HepG2 (cell line): Measurements from ENCODE around the gene FBXO28. TPM values are rescaled to one million over a fixed set of nuclear protein-coding genes. Genes with fewer than 3 reads are reported as not detected.

Source experiments
- ATAC-seq: fragments of 200-7000 bp; cut with Tn5 transposase; 3 replicates; pipeline ENCODE4 v1.9.1; 2020; ENCODE audit warnings: mild to moderate bottlenecking, moderate library complexity
- BruUV-seq: library from RNA; stranded (reverse); fragments of 400-500 nt; replicated peaks from 2 replicates; lab custom pipeline; 2021; lab: Mats Ljungman, UMichigan
- CTCF ChIA-PET: fragments of 300-600 bp; formaldehyde crosslinking; extraction: SDS; loops from one replicate; lab custom pipeline; 2021; ENCODE audit warnings: low total read pairs, inconsistent platforms, low intra/inter-chr PET ratio; lab: Yijun Ruan, JAX
- POLR2A ChIA-PET: fragments of 350-600 bp; sonication (Branson Sonifier 250); formaldehyde crosslinking; loops from one replicate; lab custom pipeline; 2020; ENCODE audit warnings: antibody characterized with exemption, inconsistent platforms; lab: Yijun Ruan, JAX
- DNase-seq: peaks from one replicate; pipeline ENCODE4 v3.0.0-alpha.2; 2015; ENCODE audit warnings: low spot score
- FAIRE-seq: peaks from 3 replicates; lab custom pipeline; 2011; peaks lifted over from hg19 to GRCh38; lab: Jason Lieb, UNC
- H2AFZ ChIP-seq: one replicate; pipeline ENCODE4 v1.6.1; 2011; ENCODE audit warnings: low read length, inconsistent platforms
- H3K27ac ChIP-seq: fragments of 300-600 bp; 3 replicates; pipeline ENCODE4 v1.8.0; 2011; ENCODE audit warnings: mixed run types, mild to moderate bottlenecking, mixed read lengths, low read length, inconsistent platforms; ENCODE audit not compliant: insufficient read depth; ENCODE audit errors: extremely low read length
- H3K27me3 ChIP-seq, 2 experiments: fragments of 200-600 bp in 1 of 2; 2 replicates in 1 of 2; 3 replicates in 1 of 2; pipeline versions ENCODE4 v1.6.0 to v1.8.0; 2011; ENCODE audit warnings: low read length in 2 of 2, mild to moderate bottlenecking in 2 of 2, moderate library complexity in 2 of 2, inconsistent platforms in 1 of 2; ENCODE audit not compliant: insufficient read depth in 2 of 2, control insufficient read depth in 1 of 2
- H3K36me3 ChIP-seq, 2 experiments: fragments of 200-600 bp in 1 of 2; replicated peaks in 1 of 2; 2 replicates in 1 of 2; 3 replicates in 1 of 2; pipeline versions ENCODE4 v1.5.1 to v1.8.0; 2011; ENCODE audit warnings: low read length in 2 of 2, inconsistent platforms in 1 of 2; ENCODE audit not compliant: insufficient read depth in 2 of 2, control insufficient read depth in 1 of 2
- H3K4me1 ChIP-seq: 2 replicates; pipeline ENCODE4 v1.5.1; 2012; ENCODE audit warnings: low read length, inconsistent platforms; ENCODE audit not compliant: insufficient read depth
- H3K4me2 ChIP-seq: 2 replicates; pipeline ENCODE4 v1.6.0; 2011; ENCODE audit warnings: low read depth, low read length, inconsistent platforms
- H3K4me3 ChIP-seq, 3 experiments: fragments of 200-600 bp in 1 of 3; sonication (generic), shearing (Covaris generic) in 1 of 3; replicated peaks in 1 of 3; 2 replicates each; pipeline ENCODE4 v1.5.1; 2011 to 2016; ENCODE audit warnings: low read length in 3 of 3, inconsistent platforms in 2 of 3, low read depth in 2 of 3, mild to moderate bottlenecking in 2 of 3, control low read depth in 1 of 3, mixed read lengths in 1 of 3; ENCODE audit not compliant: insufficient read depth in 1 of 3
- H3K79me2 ChIP-seq: one replicate; pipeline ENCODE4 v1.6.1; 2011; ENCODE audit warnings: low read length, inconsistent platforms; ENCODE audit not compliant: insufficient read depth
- H3K9ac ChIP-seq: 2 replicates; pipeline ENCODE4 v1.6.0; 2011; ENCODE audit warnings: mild to moderate bottlenecking, low read depth, low read length, inconsistent platforms; ENCODE audit not compliant: insufficient read depth
- H3K9me3 ChIP-seq: 2 replicates; pipeline ENCODE4 v1.5.1; 2012; ENCODE audit warnings: mild to moderate bottlenecking, low read length
- H4K20me1 ChIP-seq: 2 replicates; pipeline ENCODE4 v1.6.0; 2011; ENCODE audit warnings: inconsistent platforms, mild to moderate bottlenecking, low read length, moderate library complexity; ENCODE audit not compliant: insufficient read depth
- ATAD3A ChIP-seq: sonication (generic); formaldehyde crosslinking; IDR thresholded peaks from 2 replicates; pipeline ENCODE4 v1.4.0; 2020; ENCODE audit warnings: missing genetic modification reagents
- CCDC6 ChIP-seq: sonication (generic); formaldehyde crosslinking; IDR thresholded peaks from 2 replicates; pipeline ENCODE4 v1.8.1; 2022; ENCODE audit warnings: mild to moderate bottlenecking, missing genetic modification reagents, moderate library complexity
- EEA1 ChIP-seq: sonication (generic); formaldehyde crosslinking; IDR thresholded peaks from 2 replicates; pipeline ENCODE4 v1.5.1; 2020; ENCODE audit warnings: mild to moderate bottlenecking, missing genetic modification reagents, borderline replicate concordance
- GATA4 ChIP-seq: sonication (generic); IDR thresholded peaks from 2 replicates; pipeline ENCODE4 v1.6.1; 2016; ENCODE audit warnings: antibody characterized with exemption, low read depth, borderline replicate concordance
- HMG20A ChIP-seq: IDR thresholded peaks from 2 replicates; pipeline ENCODE4 v1.6.1; 2016; ENCODE audit warnings: borderline replicate concordance
- PHF21A ChIP-seq: sonication (generic); formaldehyde crosslinking; IDR thresholded peaks from 2 replicates; pipeline ENCODE4 v1.5.0; 2020; ENCODE audit warnings: mild to moderate bottlenecking, missing genetic modification reagents
- ZFP82 ChIP-seq: sonication (generic); formaldehyde crosslinking; IDR thresholded peaks from 2 replicates; pipeline ENCODE4 v1.5.1; 2020; ENCODE audit warnings: mild to moderate bottlenecking, missing genetic modification reagents, borderline replicate concordance
- ZNF703 ChIP-seq: sonication (generic); formaldehyde crosslinking; IDR thresholded peaks from 2 replicates; pipeline ENCODE4 v1.5.1; 2020; ENCODE audit warnings: missing genetic modification reagents, mild to moderate bottlenecking, moderate library complexity, borderline replicate concordance
- in situ Hi-C: cut with HindIII; loops from 2 replicates; pipeline ENCODE4 v1.10.0; 2017; ENCODE audit warnings: low pct_unique_long_range_greater_than_20kb; ENCODE audit not compliant: extremely low pct_ligation_motif_present
- intact Hi-C: fragments of 100-400 bp; cut with micrococcal nuclease; formaldehyde crosslinking; loops from one replicate; pipeline ENCODE4 v1.10.0; 2022; ENCODE audit not compliant: unreplicated experiment
- polyA plus RNA-seq, 8 experiments: library from polyadenylated mRNA; depleted of rRNA in 3 of 8; stranded (reverse) in 7 of 8; unstranded in 1 of 8; fragments of >200 nt; fragmentation: Illumina TruSeq in 4 of 8; extraction: Trizol in 4 of 8; gene quantifications; 2 replicates each; pipeline versions ENCODE4 v1.2.1 to v1.2.3, GENCODE V29; 2011 to 2016; ENCODE audit warnings: low read depth in 4 of 8, missing spikeins in 1 of 8, mixed read lengths in 1 of 8; ENCODE audit not compliant: insufficient read depth in 1 of 8
- total RNA-seq, 5 experiments: library from RNA; depleted of rRNA; stranded (reverse); fragments of >200 nt; fragmentation: Illumina TruSeq; extraction: Trizol; gene quantifications; 2 replicates each; pipeline ENCODE4 v1.2.3, GENCODE V29; 2016; ENCODE audit warnings: low read depth in 1 of 5
- TF ChIP-seq, protein P1 (sequence below): sonication (generic); formaldehyde crosslinking; IDR thresholded peaks from 2 replicates; pipeline ENCODE4 v1.5.0; 2020; ENCODE audit warnings: missing genetic modification reagents

The FBXO28 gene
- total and polyA plus RNA-seq, 2 of the 13 experiments (the other 11 are each of a cell fraction or from before 2014, with no cell fraction given), result 8.5 to 29.1 TPM

DNA sequence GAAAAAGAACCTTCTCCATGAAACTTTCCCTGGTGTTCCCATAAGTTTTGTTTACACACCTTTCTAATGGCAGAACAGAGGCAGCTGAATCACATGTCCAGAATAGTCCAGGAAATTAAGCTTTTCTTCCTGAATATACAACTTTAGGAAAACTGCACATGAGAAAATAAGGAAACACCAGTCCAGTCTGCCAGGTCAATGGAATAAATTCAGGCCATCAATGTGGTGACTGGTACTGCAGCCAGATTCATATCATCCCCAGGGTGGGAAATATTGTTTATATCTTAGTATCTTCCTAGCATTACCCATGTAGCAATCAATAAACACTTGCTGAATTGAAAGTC lies 6.7 kb upstream of the FBXO28 start (continued):
- TF ChIP-seq ZNF703 (CRISPR knock-in tag), result no peak
- TF ChIP-seq, all 625 proteins: peak for 0

DNA sequence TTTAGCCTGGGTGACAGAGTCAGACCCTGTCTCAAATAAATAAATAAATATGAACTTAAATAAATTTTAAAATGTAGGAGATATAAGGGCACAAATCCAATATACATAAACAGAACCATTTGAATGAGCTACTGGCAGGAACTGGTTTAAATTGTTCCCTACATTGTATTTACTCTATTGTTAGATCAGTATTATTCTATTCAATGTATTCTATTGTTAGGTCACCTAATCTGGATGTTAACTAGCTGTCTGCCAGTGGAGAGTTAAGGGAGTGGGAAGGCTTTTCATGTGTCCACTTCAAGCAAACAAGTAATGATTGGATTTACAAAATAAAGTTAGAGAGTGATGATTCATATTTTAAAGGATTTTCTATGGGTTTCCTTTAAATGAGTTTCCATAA lies 4.9 kb upstream of the FBXO28 start:
- Histone ChIP-seq H3K79me2 (peaks cover under 1% of the 10 kb centered on the region), H4K20me1 (no peaks in the 10 kb centered on the region), H3K9ac (no peak overlapping the region), H3K9me3 (no peaks in the 10 kb centered on the region), H3K4me1 (peaks cover 19% of the 10 kb centered on the region), H3K27ac (no peak overlapping the region), H3K27me3 (peaks cover 0 to 3% of the 10 kb centered on the region in 2 experiments; a peak in 1 of 5 replicates), H2AFZ (no peak overlapping the region), H3K4me2 (no peak overlapping the region), H3K4me3 (no peak overlapping the region), H3K36me3 (no peaks in the 10 kb centered on the region)
- CTCF ChIA-PET, result no interaction called here
- in situ Hi-C loops, result no loop called here
- no peak for FAIRE-seq
- TF ChIP-seq ATAD3A (CRISPR knock-in tag) (no peak), ZFP82 (no peak), EEA1 (CRISPR knock-in tag) (no peak), GATA4 (no peak), PHF21A (CRISPR knock-in tag) (no peak), CCDC6 (CRISPR knock-in tag) (no peak), HMG20A (CRISPR knock-in tag) (no peak)
- TF ChIP-seq, protein P1, sequence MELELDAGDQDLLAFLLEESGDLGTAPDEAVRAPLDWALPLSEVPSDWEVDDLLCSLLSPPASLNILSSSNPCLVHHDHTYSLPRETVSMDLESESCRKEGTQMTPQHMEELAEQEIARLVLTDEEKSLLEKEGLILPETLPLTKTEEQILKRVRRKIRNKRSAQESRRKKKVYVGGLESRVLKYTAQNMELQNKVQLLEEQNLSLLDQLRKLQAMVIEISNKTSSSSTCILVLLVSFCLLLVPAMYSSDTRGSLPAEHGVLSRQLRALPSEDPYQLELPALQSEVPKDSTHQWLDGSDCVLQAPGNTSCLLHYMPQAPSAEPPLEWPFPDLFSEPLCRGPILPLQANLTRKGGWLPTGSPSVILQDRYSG (CRISPR knock-in tag), result no peak
- intact Hi-C loops, result no loop called here
- POLR2A ChIA-PET, result no interaction called here
- DNase-seq, result no peak
- no TSS peak for BruUV-seq
- no peak for ATAC-seq
